HEK293 (cell line): ENCODE data around the gene CNPY1.

Source experiments
- GFI1B ChIP-seq: fragments of 450-650 bp; formaldehyde crosslinking; IDR thresholded peaks from 2 replicates; pipeline ENCODE4 v1.5.1; 2016; ENCODE audit warnings: missing biosample characterization, missing genetic modification characterization
- GLI2 ChIP-seq: fragments of 450-650 bp; formaldehyde crosslinking; IDR thresholded peaks from 2 replicates; pipeline ENCODE4; 2017; ENCODE audit warnings: missing biosample characterization, missing genetic modification characterization, low read depth, borderline replicate concordance
- KLF7 ChIP-seq: fragments of 450-650 bp; formaldehyde crosslinking; IDR thresholded peaks from 2 replicates; pipeline ENCODE4 v1.5.1; 2016; ENCODE audit warnings: missing biosample characterization, missing genetic modification characterization, borderline replicate concordance
- PRDM4 ChIP-seq: fragments of 450-650 bp; formaldehyde crosslinking; IDR thresholded peaks from 2 replicates; pipeline ENCODE4 v1.5.1; 2017; ENCODE audit warnings: missing biosample characterization, missing genetic modification characterization
- REST ChIP-seq: fragments of 450-650 bp; formaldehyde crosslinking; IDR thresholded peaks from 2 replicates; pipeline ENCODE4 v1.5.1; 2016; ENCODE audit warnings: missing biosample characterization, missing genetic modification characterization
- ZBTB11 ChIP-seq: fragments of 450-650 bp; formaldehyde crosslinking; conservative IDR thresholded peaks from 2 replicates; pipeline ENCODE4 v1.5.1; 2016; ENCODE audit warnings: low read depth, missing biosample characterization, missing genetic modification characterization
- ZBTB21 ChIP-seq: fragments of 450-650 bp; formaldehyde crosslinking; IDR thresholded peaks from 2 replicates; pipeline ENCODE4 v1.5.1; 2017; ENCODE audit warnings: missing biosample characterization, missing genetic modification characterization
- ZFP3 ChIP-seq: fragments of 450-650 bp; formaldehyde crosslinking; IDR thresholded peaks from 2 replicates; pipeline ENCODE4 v1.5.1; 2016; ENCODE audit warnings: low read depth, missing biosample characterization, missing genetic modification characterization
- ZFP37 ChIP-seq: fragments of 450-650 bp; formaldehyde crosslinking; IDR thresholded peaks from 2 replicates; pipeline ENCODE4 v1.5.1; 2016; ENCODE audit warnings: missing biosample characterization, missing genetic modification characterization
- ZNF138 ChIP-seq: fragments of 450-650 bp; formaldehyde crosslinking; IDR thresholded peaks from 2 replicates; pipeline ENCODE4 v1.5.1; 2016; ENCODE audit warnings: missing biosample characterization, missing genetic modification characterization, borderline replicate concordance
- ZNF146 ChIP-seq: fragments of 450-650 bp; formaldehyde crosslinking; IDR thresholded peaks from 2 replicates; pipeline ENCODE4 v1.5.1; 2016; ENCODE audit warnings: missing biosample characterization, missing genetic modification characterization
- ZNF223 ChIP-seq: fragments of 450-650 bp; formaldehyde crosslinking; IDR thresholded peaks from 2 replicates; pipeline ENCODE4 v1.5.1; 2016; ENCODE audit warnings: missing biosample characterization, missing genetic modification characterization
- ZNF266 ChIP-seq: fragments of 450-650 bp; formaldehyde crosslinking; IDR thresholded peaks from 2 replicates; pipeline ENCODE4 v1.5.1; 2016; ENCODE audit warnings: missing biosample characterization, missing genetic modification characterization, low read depth
- ZNF404 ChIP-seq: fragments of 450-650 bp; formaldehyde crosslinking; IDR thresholded peaks from 2 replicates; pipeline ENCODE4 v1.5.1; 2017; ENCODE audit warnings: missing biosample characterization, missing genetic modification characterization
- ZNF426 ChIP-seq: fragments of 450-650 bp; formaldehyde crosslinking; IDR thresholded peaks from 2 replicates; pipeline ENCODE4 v1.5.1; 2017; ENCODE audit warnings: missing biosample characterization, missing genetic modification characterization, mild to moderate bottlenecking, inconsistent platforms, moderate library complexity
- ZNF530 ChIP-seq: fragments of 450-650 bp; formaldehyde crosslinking; IDR thresholded peaks from 2 replicates; pipeline ENCODE4 v1.5.1; 2016; ENCODE audit warnings: low read depth, missing biosample characterization, missing genetic modification characterization
- ZNF555 ChIP-seq: fragments of 450-650 bp; formaldehyde crosslinking; conservative IDR thresholded peaks from 2 replicates; pipeline ENCODE4 v1.5.1; 2017; ENCODE audit warnings: missing biosample characterization, mild to moderate bottlenecking, missing genetic modification characterization, inconsistent platforms
- ZNF580 ChIP-seq: fragments of 450-650 bp; formaldehyde crosslinking; IDR thresholded peaks from 2 replicates; pipeline ENCODE4 v1.5.1; 2016; ENCODE audit warnings: missing biosample characterization, missing genetic modification characterization
- ZNF623 ChIP-seq: fragments of 450-650 bp; formaldehyde crosslinking; IDR thresholded peaks from 2 replicates; pipeline ENCODE4 v1.5.1; 2016; ENCODE audit warnings: missing biosample characterization, missing genetic modification characterization
- ZNF629 ChIP-seq: fragments of 450-650 bp; formaldehyde crosslinking; IDR thresholded peaks from 2 replicates; pipeline ENCODE4 v1.5.1; 2017; ENCODE audit warnings: missing biosample characterization, missing genetic modification characterization
- ZNF654 ChIP-seq: fragments of 450-650 bp; formaldehyde crosslinking; IDR thresholded peaks from 2 replicates; pipeline ENCODE4 v1.5.1; 2016; ENCODE audit warnings: low read depth, missing biosample characterization, missing genetic modification characterization
- ZNF664 ChIP-seq: fragments of 450-650 bp; formaldehyde crosslinking; IDR thresholded peaks from 2 replicates; pipeline ENCODE4 v1.5.1; 2016; ENCODE audit warnings: missing biosample characterization, missing genetic modification characterization
- ZNF791 ChIP-seq: fragments of 450-650 bp; formaldehyde crosslinking; IDR thresholded peaks from 2 replicates; pipeline ENCODE4 v1.5.1; 2016; ENCODE audit warnings: missing biosample characterization, missing genetic modification characterization
- ZXDB ChIP-seq: fragments of 450-650 bp; formaldehyde crosslinking; IDR thresholded peaks from 2 replicates; pipeline ENCODE4 v1.5.1; 2016; ENCODE audit warnings: missing biosample characterization, missing genetic modification characterization

CNPY1 gene

GRCh38 chr7:155519358-155519757 is 27.0 kb downstream of the CNPY1 start (continued):
- TF ChIP-seq ZNF223 (tag by site-specific recombination): 0 out of 2 replicates have a peak, but pooled peaks have one; percentile 57
- TF ChIP-seq ZFP37 (tag by site-specific recombination): 0 out of 2 replicates have a peak, but pooled peaks have one; percentile 25
- peak; percentile 13; the same call in 1 of the 2 replicates for TF ChIP-seq ZNF146 (tag by site-specific recombination)
- peak; percentile 52; the same call in 1 of the 2 replicates for TF ChIP-seq ZNF629 (tag by site-specific recombination)
- TF ChIP-seq ZNF654 (tag by site-specific recombination): peak; percentile 33; the same call in 1 of the 2 replicates
- TF ChIP-seq ZFP3 (tag by site-specific recombination): 0 out of 2 replicates have a peak, but pooled peaks have one; percentile 35
- peak; percentile 43; the same call in 1 of the 2 replicates for TF ChIP-seq GFI1B (tag by site-specific recombination)
- peak; percentile 49; the same call in 1 of the 2 replicates for TF ChIP-seq ZXDB
- TF ChIP-seq ZNF623 (tag by site-specific recombination): peak; percentile 82
- 0 out of 2 replicates have a peak, but pooled peaks have one; percentile 62 for TF ChIP-seq ZNF138 (tag by site-specific recombination)
- TF ChIP-seq ZBTB11 (tag by site-specific recombination): peak; percentile 82
- TF ChIP-seq ZNF266 (tag by site-specific recombination): peak; percentile 84
- peak; percentile 35; the same call in 1 of the 2 replicates for TF ChIP-seq GLI2 (tag by site-specific recombination)
- 0 out of 2 replicates have a peak, but pooled peaks have one; percentile 17 for TF ChIP-seq PRDM4 (tag by site-specific recombination)
- TF ChIP-seq ZNF530 (tag by site-specific recombination): peak; percentile 72; the same call in 1 of the 2 replicates
- peak; percentile 79; the same call in 1 of the 2 replicates for TF ChIP-seq ZNF404
- 0 out of 2 replicates have a peak, but pooled peaks have one; percentile 49 for TF ChIP-seq ZNF580 (tag by site-specific recombination)
- peak; percentile 78 for TF ChIP-seq ZNF664 (tag by site-specific recombination)
- TF ChIP-seq ZBTB21 (tag by site-specific recombination): peak; percentile 54
- peak; percentile 89 for TF ChIP-seq ZNF555 (tag by site-specific recombination)
- TF ChIP-seq ZNF791 (tag by site-specific recombination): 0 out of 2 replicates have a peak, but pooled peaks have one; percentile 31
- peak; percentile 92 for TF ChIP-seq ZNF426 (tag by site-specific recombination)
- peak; percentile 70; the same call in 1 of the 2 replicates for TF ChIP-seq REST (tag by site-specific recombination)
- TF ChIP-seq KLF7 (tag by site-specific recombination): 0 out of 2 replicates have a peak, but pooled peaks have one; percentile 24
